Left lung (tissue), 10 donors: ENCODE measurements around the gene PDLIM5. TPM values are rescaled to one million over a fixed set of nuclear protein-coding genes. Genes with fewer than 3 reads are reported as not detected.

Experiments used
- ATAC-seq: fragments of 200-7000 bp; cut with Tn5 transposase; one replicate; pipeline ENCODE4 v1.9.1; 2020; ENCODE audit warnings: moderate library complexity
- DNase-seq, 4 donors: peaks; one replicate each; pipeline ENCODE4 v3.0.0-alpha.2; 2013 to 2020
- H3K27ac ChIP-seq, 2 donors: fragments of 200-600 bp; sonication (generic) in 1 of 2; one replicate each; pipeline versions ENCODE4 v1.5.0 to v1.8.0; 2020 to 2021
- H3K27me3 ChIP-seq, 2 donors: fragments of 200-600 bp; sonication (generic) in 1 of 2; one replicate each; pipeline versions ENCODE4 v1.5.0 to v1.8.0; 2020 to 2021
- H3K36me3 ChIP-seq, 2 donors: fragments of 200-600 bp; sonication (generic) in 1 of 2; one replicate each; pipeline versions ENCODE4 v1.5.0 to v1.8.0; 2020 to 2021
- H3K4me1 ChIP-seq, 2 donors: fragments of 200-600 bp; one replicate each; pipeline ENCODE4 v1.8.0; 2021
- H3K4me3 ChIP-seq, 2 donors: fragments of 200-600 bp; sonication (generic) in 1 of 2; one replicate each; pipeline versions ENCODE4 v1.5.0 to v1.8.0; 2020 to 2021; ENCODE audit warnings: mild to moderate bottlenecking in 1 of 2
- H3K9me3 ChIP-seq, 2 donors: fragments of 200-600 bp; sonication (generic) in 1 of 2; one replicate each; pipeline versions ENCODE4 v1.5.0 to v1.8.0; 2020 to 2021
- CTCF ChIP-seq, 2 donors: fragments of 200-600 bp; sonication (generic) in 1 of 2; IDR thresholded peaks; one replicate each; pipeline versions ENCODE4 v1.5.0 to v1.8.0; 2021; ENCODE audit warnings: antibody characterized with exemption in 2 of 2
- intact Hi-C, 2 donors: fragments of 100-400 bp; cut with DNase I; formaldehyde crosslinking; loops; one replicate each; pipeline versions ENCODE4 v1.11.2 to v1.14.2; 2022
- polyA plus RNA-seq, 6 donors: library from polyadenylated mRNA; unstranded; fragments of 120-200 nt; gene quantifications; one replicate each; pipeline ENCODE4 v1.2.1, GENCODE V29; 2013; ENCODE audit not compliant: insufficient read length in 6 of 6
- total RNA-seq, 2 donors: library from RNA; stranded (reverse); fragmentation: NEBNext Ultra II Directional; extraction: Animal tissue kit (Norgen Biotek cat#: 25700); gene quantifications; one replicate each; pipeline ENCODE4 v1.2.1, GENCODE V29; 2021
- donor health status: DM: no; HTN: yes; CAD: no.
- donor health status: DM: no; HTN: no; CAD: no.

PDLIM5 gene
- total and polyA plus RNA-seq, 8 donors = 18.3 to 105 (median 20.3) TPM

- peak overlapping the region; percentile 2 to 9 for H3K27ac ChIP-seq
- H3K36me3 ChIP-seq = no peaks in the 10 kb centered on the region
- no peaks in the 10 kb centered on the region for H3K27me3 ChIP-seq
- DNase-seq (no peak), ATAC-seq (no peak)
- H3K9me3 ChIP-seq = no peaks in the 10 kb centered on the region
- no peak overlapping the region for H3K4me3 ChIP-seq
- TF ChIP-seq CTCF (IDR thresholded peaks at IDR 0.05) = no peak
- H3K4me1 ChIP-seq = peaks cover 6 to 47% of the 10 kb centered on the region in 2 donors
- intact Hi-C loops = no loop called here
These were observed 68.4 kb downstream of the PDLIM5 start for GRCh38 chr4:94519925-94520789.

- TF ChIP-seq CTCF (IDR thresholded peaks at IDR 0.05) = no peak
- Histone ChIP-seq H3K9me3 (no peaks in the 10 kb centered on the region), H3K36me3 (no peaks in the 10 kb centered on the region), H3K27me3 (no peaks in the 10 kb centered on the region), H3K4me3 (no peak overlapping the region), H3K27ac (peak overlapping the region in 1 of 2 donors; percentile 31), H3K4me1 (peaks cover 15 to 49% of the 10 kb centered on the region in 2 donors)
- ATAC-seq = peak; percentile 10
- intact Hi-C loops = no loop called here
- no peak for DNase-seq
These were observed 71.4 kb downstream of the PDLIM5 start for GRCh38 chr4:94523033-94523580.

GRCh38 chr4:94523617-94524016 is 71.9 kb downstream of the PDLIM5 start:
- ATAC-seq = no peak
- TF ChIP-seq CTCF (IDR thresholded peaks at IDR 0.05) = no peak
- Histone ChIP-seq H3K27ac (no peak overlapping the region), H3K36me3 (no peaks in the 10 kb centered on the region), H3K4me1 (peaks cover 15 to 44% of the 10 kb centered on the region in 2 donors), H3K4me3 (no peak overlapping the region), H3K27me3 (no peaks in the 10 kb centered on the region), H3K9me3 (no peaks in the 10 kb centered on the region)
- DNase-seq = no peak
- intact Hi-C loops = no loop called here

- H3K27me3 ChIP-seq = no peaks in the 10 kb centered on the region
- peak overlapping the region; percentile 28 to 29 for H3K27ac ChIP-seq
- peaks cover 9 to 28% of the 10 kb centered on the region in 2 donors for H3K4me1 ChIP-seq
- no peak for DNase-seq
- TF ChIP-seq CTCF (IDR thresholded peaks at IDR 0.05) = no peak
- intact Hi-C loops = no loop called here
- ATAC-seq = peak; percentile 81
- H3K36me3 ChIP-seq = no peaks in the 10 kb centered on the region
- H3K4me3 ChIP-seq = no peak overlapping the region
- no peaks in the 10 kb centered on the region for H3K9me3 ChIP-seq
These were observed 74.4 kb downstream of the PDLIM5 start for GRCh38 chr4:94525993-94526728.
